ENCODE results near the gene CCT4. TPM values are rescaled to one million over a fixed set of nuclear protein-coding genes. Genes with fewer than 3 reads are reported as not detected.

CCT4 gene
- total and polyA plus RNA-seq, 4 experiments from 2014 or later, result 91.0 to 148 (median 118) TPM

- intact Hi-C loops (cut with micrococcal nuclease), result loop anchor here (1.0 to 5.0 kb wide), 3 partner anchors 17 to 292 kb away; partner anchors contain the start of genes B3GNT2, CCT4 and FAM161A
- ChIA-PET CTCF (ENCODE audit: partially characterized antibody) (interaction anchor here (0.7 to 1.5 kb wide), 2 partner anchors 505 to 507 kb away, joined by 4 read pairs; no protein-coding TSS in a partner anchor), POLR2A (ENCODE audit: partially characterized antibody) (interaction anchor here (0.6 to 1.6 kb wide), 8 partner anchors 10 to 1683 kb away, joined by 3 to 7 read pairs (median 4); partner anchors contain the start of genes FAM161A, MDH1 and WDPCP)
- no peaks in the 10 kb centered on the region for H3K9me3 ChIP-seq (ENCODE audit: control insufficient read depth in 1 of 2, low read length in 2 of 2)
- peak within 1 kb of the TSS; percentile 94 to 99 for H3K4me3 ChIP-seq (ENCODE audit: low read length in 2 of 2)
- H3K36me3 ChIP-seq (ENCODE audit: insufficient read depth, low read length), result no peaks in the 10 kb centered on the region
- H3K36me3 Mint-ChIP-seq, result peaks cover 0 to 6% of the 10 kb centered on the region in 2 donors
- H3K27me3 ChIP-seq (ENCODE audit: insufficient read depth, low read length), result no peaks in the 10 kb centered on the region
- H3K4me1 Mint-ChIP-seq, result peaks cover 12 to 39% (median 26%) of the 10 kb centered on the region in 4 donors
- H3K9me3 Mint-ChIP-seq, result no peaks in the 10 kb centered on the region
- H3K4me1 ChIP-seq (ENCODE audit: insufficient read depth, low read length), result peaks cover 21% of the 10 kb centered on the region
- peak within 1 kb of the TSS; percentile 75 for H3K27ac ChIP-seq (ENCODE audit: low read depth, low read length)
- peak within 1 kb of the TSS; percentile 96 to 98 (median 97) for H3K4me3 Mint-ChIP-seq
- no peaks in the 10 kb centered on the region for H3K27me3 Mint-ChIP-seq
- peak; percentile 75 to 81 (median 78) for DNase-seq
- H3K27ac Mint-ChIP-seq, result peak within 1 kb of the TSS; percentile 75 to 95 (median 92)
These were observed 17.1 kb upstream of the CCT4 start, which contains the start of gene COMMD1 for GRCh38 chr2:61905372-61906185. Gene COMMD1, plus strand, starts transcription at chr2:61905674. Its CDS starts 5 bp downstream, at chr2:61905679.

- POLR2A ChIA-PET (ENCODE audit: partially characterized antibody), result no interaction called here
- CTCF ChIA-PET (ENCODE audit: partially characterized antibody), result no interaction called here
- H3K4me3 ChIP-seq (ENCODE audit: low read length in 2 of 2), result no peak overlapping the region
- H3K27me3 ChIP-seq (ENCODE audit: insufficient read depth, low read length), result no peaks in the 10 kb centered on the region
- no peaks in the 10 kb centered on the region for H3K27me3 Mint-ChIP-seq
- peaks cover 8% of the 10 kb centered on the region for H3K4me1 ChIP-seq (ENCODE audit: insufficient read depth, low read length)
- no peak overlapping the region for H3K4me3 Mint-ChIP-seq
- no peak for DNase-seq
- H3K27ac ChIP-seq (ENCODE audit: low read depth, low read length), result no peak overlapping the region
- no peaks in the 10 kb centered on the region for H3K36me3 Mint-ChIP-seq
- H3K9me3 ChIP-seq (ENCODE audit: control insufficient read depth in 1 of 2, low read length in 2 of 2), result no peaks in the 10 kb centered on the region
- peak overlapping the region in 1 of 7 donors; percentile 42 for H3K27ac Mint-ChIP-seq
- intact Hi-C loops (cut with micrococcal nuclease), result no loop called here
- no peaks in the 10 kb centered on the region for H3K36me3 ChIP-seq (ENCODE audit: insufficient read depth, low read length)
- peaks cover 2 to 7% (median 5%) of the 10 kb centered on the region in 4 donors for H3K4me1 Mint-ChIP-seq
- H3K9me3 Mint-ChIP-seq, result no peaks in the 10 kb centered on the region
These were observed 11.8 kb upstream of the CCT4 start for GRCh38 chr2:61900281-61900680.

GRCh38 chr2:61898810-61899209 is 10.4 kb upstream of the CCT4 start:
- Mint-ChIP-seq H3K27ac (no peak overlapping the region), H3K36me3 (no peaks in the 10 kb centered on the region), H3K4me3 (no peak overlapping the region), H3K27me3 (no peaks in the 10 kb centered on the region), H3K9me3 (no peaks in the 10 kb centered on the region), H3K4me1 (no peaks in the 10 kb centered on the region)
- POLR2A ChIA-PET (ENCODE audit: partially characterized antibody), result no interaction called here
- CTCF ChIA-PET (ENCODE audit: partially characterized antibody), result no interaction called here
- Histone ChIP-seq H3K27ac (ENCODE audit: low read depth, low read length) (no peak overlapping the region), H3K4me3 (ENCODE audit: low read length in 2 of 2) (no peak overlapping the region), H3K4me1 (ENCODE audit: insufficient read depth, low read length) (no peaks in the 10 kb centered on the region), H3K27me3 (ENCODE audit: insufficient read depth, low read length) (no peaks in the 10 kb centered on the region), H3K9me3 (ENCODE audit: control insufficient read depth in 1 of 2, low read length in 2 of 2) (no peaks in the 10 kb centered on the region), H3K36me3 (ENCODE audit: insufficient read depth, low read length) (no peaks in the 10 kb centered on the region)
- intact Hi-C loops (cut with micrococcal nuclease), result no loop called here
- no peak for DNase-seq

GRCh38 chr2:61887717-61888266 is 664 bp downstream of the CCT4 start:
- Mint-ChIP-seq H3K9me3 (peaks cover 0 to 7% (median 0%) of the 10 kb centered on the region in 8 donors), H3K36me3 (peaks cover 8 to 36% of the 10 kb centered on the region in 2 donors), H3K27ac (peak overlapping the region; percentile 97 to 100 (median 99)), H3K4me3 (peak overlapping the region; percentile 96 to 100 (median 99)), H3K4me1 (peaks cover 14 to 38% (median 22%) of the 10 kb centered on the region in 4 donors), H3K27me3 (no peaks in the 10 kb centered on the region)
- intact Hi-C loops (cut with micrococcal nuclease), result loop anchor here (1.0 to 10.0 kb wide), 8 partner anchors 18 to 870 kb away; partner anchors contain the start of genes B3GNT2, COMMD1, EHBP1 and FAM161A
- Histone ChIP-seq H3K27ac (ENCODE audit: low read depth, low read length) (peak overlapping the region; percentile 95), H3K4me3 (ENCODE audit: low read length in 2 of 2) (peak overlapping the region; percentile 84 to 86), H3K9me3 (ENCODE audit: control insufficient read depth in 1 of 2, low read length in 2 of 2) (no peaks in the 10 kb centered on the region), H3K36me3 (ENCODE audit: insufficient read depth, low read length) (peaks cover 13% of the 10 kb centered on the region), H3K4me1 (ENCODE audit: insufficient read depth, low read length) (peaks cover 28% of the 10 kb centered on the region), H3K27me3 (ENCODE audit: insufficient read depth, low read length) (no peaks in the 10 kb centered on the region)
- POLR2A ChIA-PET (ENCODE audit: partially characterized antibody), result interaction anchor here (1.0 to 1.5 kb wide), 2 partner anchors 18 to 33 kb away, joined by 3 to 5 read pairs; partner anchors contain the start of gene COMMD1
- no peak for DNase-seq
- CTCF ChIA-PET (ENCODE audit: partially characterized antibody), result no interaction called here

- peaks cover 0 to 7% (median 0%) of the 10 kb centered on the region in 8 donors for H3K9me3 Mint-ChIP-seq
- H3K4me3 Mint-ChIP-seq, result peak overlapping the region; percentile 96 to 100 (median 99)
- H3K4me1 Mint-ChIP-seq, result peaks cover 14 to 38% (median 22%) of the 10 kb centered on the region in 4 donors
- Histone ChIP-seq H3K27ac (ENCODE audit: low read depth, low read length) (peak overlapping the region; percentile 95), H3K36me3 (ENCODE audit: insufficient read depth, low read length) (peaks cover 24% of the 10 kb centered on the region), H3K27me3 (ENCODE audit: insufficient read depth, low read length) (no peaks in the 10 kb centered on the region), H3K4me3 (ENCODE audit: low read length in 2 of 2) (no peak overlapping the region), H3K4me1 (ENCODE audit: insufficient read depth, low read length) (peaks cover 28% of the 10 kb centered on the region), H3K9me3 (ENCODE audit: control insufficient read depth in 1 of 2, low read length in 2 of 2) (no peaks in the 10 kb centered on the region)
- H3K27ac Mint-ChIP-seq, result peak overlapping the region; percentile 56 to 99 (median 98)
- no peaks in the 10 kb centered on the region for H3K27me3 Mint-ChIP-seq
- ChIA-PET CTCF (ENCODE audit: partially characterized antibody) (interaction anchor here (1.5 kb wide), 1 partner anchor 33 kb away, joined by 3 read pairs; no protein-coding TSS in a partner anchor), POLR2A (ENCODE audit: partially characterized antibody) (interaction anchor here (1.5 kb wide), 1 partner anchor 19 kb away, joined by 5 read pairs; the partner anchor contains the start of gene COMMD1)
- DNase-seq, result no peak
- intact Hi-C loops (cut with micrococcal nuclease), result loop anchor here (10.0 kb wide), 1 partner anchor 819 kb away; the partner anchor contains the start of gene EHBP1
- H3K36me3 Mint-ChIP-seq, result peaks cover 10 to 50% of the 10 kb centered on the region in 2 donors
These were observed 2.4 kb downstream of the CCT4 start for GRCh38 chr2:61885896-61886603.

- peaks cover 13 to 24% (median 20%) of the 10 kb centered on the region in 4 donors for H3K4me1 Mint-ChIP-seq
- CTCF ChIA-PET (ENCODE audit: partially characterized antibody), result no interaction called here
- H3K9me3 Mint-ChIP-seq, result no peaks in the 10 kb centered on the region
- intact Hi-C loops (cut with micrococcal nuclease), result loop anchor here (10.0 kb wide), 1 partner anchor 822 kb away; the partner anchor contains the start of gene EHBP1
- Histone ChIP-seq H3K4me1 (ENCODE audit: insufficient read depth, low read length) (peaks cover 22% of the 10 kb centered on the region), H3K27me3 (ENCODE audit: insufficient read depth, low read length) (no peaks in the 10 kb centered on the region), H3K4me3 (ENCODE audit: low read length in 2 of 2) (no peak overlapping the region), H3K36me3 (ENCODE audit: insufficient read depth, low read length) (peaks cover 46% of the 10 kb centered on the region), H3K9me3 (ENCODE audit: control insufficient read depth in 1 of 2, low read length in 2 of 2) (no peaks in the 10 kb centered on the region), H3K27ac (ENCODE audit: low read depth, low read length) (no peak overlapping the region)
- H3K4me3 Mint-ChIP-seq, result no peak overlapping the region
- no peaks in the 10 kb centered on the region for H3K27me3 Mint-ChIP-seq
- DNase-seq, result no peak
- POLR2A ChIA-PET (ENCODE audit: partially characterized antibody), result no interaction called here
- peak overlapping the region in 1 of 7 donors; percentile 10 for H3K27ac Mint-ChIP-seq
- peaks cover 15 to 71% of the 10 kb centered on the region in 2 donors for H3K36me3 Mint-ChIP-seq
These were observed 5.6 kb downstream of the CCT4 start for GRCh38 chr2:61882850-61883249.

All from CD4-positive, alpha-beta memory T cell (primary cell).